ENCODE results near the gene OR1L6.

DNA sequence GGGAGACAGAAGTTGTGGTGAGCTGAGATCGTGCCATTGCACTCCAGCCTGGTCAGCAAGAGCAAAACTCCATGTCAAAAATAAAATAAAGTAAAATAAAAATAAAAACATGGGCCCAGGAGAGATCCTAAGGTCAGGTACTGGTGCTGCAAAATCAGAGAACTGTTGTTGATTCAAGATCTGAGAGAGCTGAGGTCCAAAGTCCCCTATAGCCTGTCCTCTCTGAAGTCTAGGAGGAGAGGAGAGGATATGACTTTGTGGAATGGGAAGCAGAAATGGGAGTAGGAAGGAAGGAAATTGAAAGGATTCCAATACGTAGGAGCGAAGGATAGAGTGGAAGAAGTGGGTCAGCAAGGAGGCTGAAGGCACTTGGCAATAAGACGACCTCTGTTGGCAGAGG is 22.9 kb upstream of the OR1L6 start:
- no peak for TF ChIP-seq KMT2A (CRISPR knock-in tag; IDR thresholded peaks at IDR 0.05)
- no peak for TF ChIP-seq CTCF (CRISPR knock-in tag; IDR thresholded peaks at IDR 0.05)
- no peak for TF ChIP-seq KDM4B (CRISPR knock-in tag; IDR thresholded peaks at IDR 0.05)
- TF ChIP-seq, protein P1, sequence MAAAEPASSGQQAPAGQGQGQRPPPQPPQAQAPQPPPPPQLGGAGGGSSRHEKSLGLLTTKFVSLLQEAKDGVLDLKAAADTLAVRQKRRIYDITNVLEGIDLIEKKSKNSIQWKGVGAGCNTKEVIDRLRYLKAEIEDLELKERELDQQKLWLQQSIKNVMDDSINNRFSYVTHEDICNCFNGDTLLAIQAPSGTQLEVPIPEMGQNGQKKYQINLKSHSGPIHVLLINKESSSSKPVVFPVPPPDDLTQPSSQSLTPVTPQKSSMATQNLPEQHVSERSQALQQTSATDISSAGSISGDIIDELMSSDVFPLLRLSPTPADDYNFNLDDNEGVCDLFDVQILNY (CRISPR knock-in tag; conservative IDR thresholded peaks at IDR 0.05): no peak
- TF ChIP-seq POLR2AphosphoS5 (IDR thresholded peaks at IDR 0.05; ENCODE audit: low read depth, low read length): no peak
- no peak for TF ChIP-seq CBX5 (CRISPR knock-in tag; IDR thresholded peaks at IDR 0.05; ENCODE audit: borderline replicate concordance)
- no peak for TF ChIP-seq EP300 (IDR thresholded peaks at IDR 0.05; ENCODE audit: low read depth in 2 of 2, low read length in 2 of 2)
- no peak for TF ChIP-seq EP300 (CRISPR knock-in tag; IDR thresholded peaks at IDR 0.05; ENCODE audit: borderline replicate concordance)

Measured in HepG2 (cell line).